ENCODE data around the gene IMPDH1. TPM values are rescaled to one million over a fixed set of nuclear protein-coding genes. Genes with fewer than 3 reads are reported as not detected.

IMPDH1 gene
- total RNA-seq, 1 donor from 2014 or later, result 3.5 TPM

GRCh38 chr7:128435327-128435686 lies 25.5 kb upstream of the IMPDH1 start:
- DNase-seq (ENCODE audit: low spot score) (no peak), ATAC-seq (no peak)

- no peak for DNase-seq (ENCODE audit: low spot score)
These were observed 24.9 kb upstream of the IMPDH1 start for GRCh38 chr7:128434413-128435326.

GRCh38 chr7:128431754-128432153 lies 22.0 kb upstream of the IMPDH1 start:
- DNase-seq (ENCODE audit: low spot score) (no peak), ATAC-seq (no peak)

More at GRCh38 chr7:128434413-128435326, 24.9 kb upstream of the IMPDH1 start:
- peak; percentile 60 for ATAC-seq

GRCh38 chr7:128431221-128431620 lies 21.4 kb upstream of the IMPDH1 start:
- DNase-seq (ENCODE audit: low spot score) (no peak), ATAC-seq (no peak)

- ATAC-seq, result no peak
- DNase-seq (ENCODE audit: low spot score), result no peak
These were observed 20.4 kb upstream of the IMPDH1 start for GRCh38 chr7:128430207-128430606.

GRCh38 chr7:128427289-128427891 lies 17.6 kb upstream of the IMPDH1 start:
- ATAC-seq, result peak; percentile 80
- DNase-seq (ENCODE audit: low spot score), result no peak

- DNase-seq (ENCODE audit: low spot score) (peak; percentile 63), ATAC-seq (peak; percentile 74)
These were observed 16.1 kb upstream of the IMPDH1 start for GRCh38 chr7:128425850-128426249.

GRCh38 chr7:128424686-128425275 lies 15.0 kb upstream of the IMPDH1 start:
- DNase-seq (ENCODE audit: low spot score), result no peak
- ATAC-seq, result no peak

GRCh38 chr7:128422842-128423241 lies 13.1 kb upstream of the IMPDH1 start:
- ATAC-seq, result peak; percentile 28
- no peak for DNase-seq (ENCODE audit: low spot score)

GRCh38 chr7:128422037-128422436 lies 12.3 kb upstream of the IMPDH1 start:
- ATAC-seq, result no peak
- DNase-seq (ENCODE audit: low spot score), result no peak

GRCh38 chr7:128421384-128421783 lies 11.6 kb upstream of the IMPDH1 start:
- DNase-seq (ENCODE audit: low spot score), result no peak
- ATAC-seq, result no peak

- ATAC-seq (no peak), DNase-seq (ENCODE audit: low spot score) (no peak)
These were observed 11.0 kb upstream of the IMPDH1 start for GRCh38 chr7:128420773-128421172.

- no peak for ATAC-seq
- DNase-seq (ENCODE audit: low spot score), result no peak
These were observed 9.5 kb upstream of the IMPDH1 start for GRCh38 chr7:128419257-128419656.

- DNase-seq (ENCODE audit: low spot score) (no peak), ATAC-seq (no peak)
These were observed 7.3 kb upstream of the IMPDH1 start for GRCh38 chr7:128417071-128417470.

GRCh38 chr7:128415217-128415785 lies 5.5 kb upstream of the IMPDH1 start:
- DNase-seq (ENCODE audit: low spot score) (no peak), ATAC-seq (no peak)

GRCh38 chr7:128410451-128410753 lies 620 bp upstream of the IMPDH1 start:
- DNase-seq (ENCODE audit: low spot score), result no peak
- no peak for ATAC-seq

- ATAC-seq (no peak), DNase-seq (ENCODE audit: low spot score) (no peak)
These were observed 830 bp downstream of the IMPDH1 start for GRCh38 chr7:128408709-128409595.

- no peak for ATAC-seq
- DNase-seq (ENCODE audit: low spot score), result no peak
These were observed 1.8 kb downstream of the IMPDH1 start for GRCh38 chr7:128407751-128408708.

- DNase-seq (ENCODE audit: low spot score) (no peak), ATAC-seq (no peak)
These were observed 2.6 kb downstream of the IMPDH1 start for GRCh38 chr7:128407233-128407589.
